ENCODE data around the gene JAK1.
"Not testable (repeated sequence)": the region's sequence is repeated elsewhere in the genome, so short reads cannot be mapped to it uniquely, and the experiment has no call there.

The JAK1 gene

GRCh38 chr1:64966158-64966971 lies at the start of gene JAK1:
Gene JAK1, minus strand, starts transcription at chr1:64966549. Its CDS starts 80,285 bp downstream, at chr1:64886264.
- DNase-seq, result peak; percentile 93

GRCh38 chr1:65014321-65014720 lies 48.0 kb upstream of the JAK1 start:
- DNase-seq, result no peak

GRCh38 chr1:65011983-65012382 lies 45.6 kb upstream of the JAK1 start:
- no peak for DNase-seq

- DNase-seq, result no peak
These were observed 43.5 kb upstream of the JAK1 start for GRCh38 chr1:65009724-65010420.

GRCh38 chr1:65009176-65009575 lies 42.8 kb upstream of the JAK1 start:
- DNase-seq, result no peak

- DNase-seq, result no peak
These were observed 40.5 kb upstream of the JAK1 start for GRCh38 chr1:65006806-65007205.

GRCh38 chr1:65003316-65003664 lies 36.9 kb upstream of the JAK1 start:
- DNase-seq, result no peak

GRCh38 chr1:65002508-65003315 lies 36.4 kb upstream of the JAK1 start:
- peak; percentile 82 for DNase-seq

- DNase-seq, result no peak
These were observed 35.8 kb upstream of the JAK1 start for GRCh38 chr1:65002156-65002507.

- peak; percentile 90 for DNase-seq
These were observed 35.0 kb upstream of the JAK1 start for GRCh38 chr1:65001231-65001792.

- DNase-seq, result not testable (repeated sequence)
These were observed 32.1 kb upstream of the JAK1 start for GRCh38 chr1:64998425-64998948.

- no peak for DNase-seq
These were observed 30.4 kb upstream of the JAK1 start for GRCh38 chr1:64996541-64997257.

- DNase-seq, result no peak
These were observed 29.0 kb upstream of the JAK1 start for GRCh38 chr1:64995316-64995715.

- DNase-seq, result no peak
These were observed 20.8 kb upstream of the JAK1 start for GRCh38 chr1:64986903-64987871.

- DNase-seq, result no peak
These were observed 18.4 kb upstream of the JAK1 start for GRCh38 chr1:64984737-64985136.

GRCh38 chr1:64984106-64984505 lies 17.8 kb upstream of the JAK1 start:
- no peak for DNase-seq

- DNase-seq, result no peak
These were observed 16.8 kb upstream of the JAK1 start for GRCh38 chr1:64983110-64983509.

GRCh38 chr1:64981601-64982533 lies 15.5 kb upstream of the JAK1 start:
- DNase-seq, result no peak

- no peak for DNase-seq
These were observed 14.6 kb upstream of the JAK1 start for GRCh38 chr1:64980745-64981600.
